PC-9 (cell line): Measurements from ENCODE around the gene ARHGAP26.

Experiments
- CTCF ChIP-seq: fragments of 200-600 bp; sonication (generic); conservative IDR thresholded peaks from 2 replicates; pipeline ENCODE4 v1.6.1; 2017; ENCODE audit warnings: mixed run types, antibody characterized with exemption, mild to moderate bottlenecking, moderate library complexity
- EZH2 ChIP-seq: fragments of 200-600 bp; sonication (generic); IDR thresholded peaks from 2 replicates; pipeline ENCODE4 v1.8.0; 2017; ENCODE audit warnings: antibody characterized with exemption, low read depth

GRCh38 chr5:142981886-142982820 lies 212.0 kb downstream of the ARHGAP26 start:
- TF ChIP-seq CTCF: no peak
- TF ChIP-seq EZH2: no peak
